Measurements from ENCODE around the gene RGPD3.
"Not testable (repeated sequence)": the region's sequence is repeated elsewhere in the genome, so short reads cannot be mapped to it uniquely, and the experiment has no call there.

DNA sequence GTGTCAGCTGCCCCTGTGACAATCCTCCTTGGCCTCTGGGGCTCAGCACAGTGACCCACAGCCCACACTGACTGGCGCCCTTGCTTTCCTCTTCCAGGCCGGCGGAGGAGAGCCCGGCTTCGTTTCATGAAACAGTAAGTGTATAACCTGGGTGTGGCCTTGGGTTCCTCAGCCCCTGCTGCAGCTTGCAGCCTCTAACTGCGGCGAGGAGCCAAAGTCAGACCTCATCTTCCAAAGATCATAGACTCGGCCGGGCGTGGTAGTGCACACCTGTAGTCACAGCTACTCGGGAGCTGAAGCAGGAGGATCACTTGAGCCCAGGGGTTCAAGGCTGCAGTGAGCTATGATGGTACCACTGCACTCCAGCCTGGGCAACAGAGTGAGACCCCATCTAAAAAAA, 36.0 kb upstream of the RGPD3 start:
- TF ChIP-seq SUZ12 (IDR thresholded peaks at IDR 0.05); NFRKB (IDR thresholded peaks at IDR 0.05); FOXM1 (IDR thresholded peaks at IDR 0.05; ENCODE audit: borderline replicate concordance); SP1 (IDR thresholded peaks at IDR 0.05); ELF4 (IDR thresholded peaks at IDR 0.05); LEF1 (IDR thresholded peaks at IDR 0.05; ENCODE audit: borderline replicate concordance): not testable (repeated sequence)
